ENCODE measurements around the gene MARCHF10. TPM values are rescaled to one million over a fixed set of nuclear protein-coding genes. Genes with fewer than 3 reads are reported as not detected.
"Not testable (repeated sequence)": the region's sequence is repeated elsewhere in the genome, so short reads cannot be mapped to it uniquely, and the experiment has no call there.

Gene MARCHF10
- total RNA-seq, 3 donors from 2014 or later, result under 0.01 to 0.16 TPM; not detected in 1

DNA sequence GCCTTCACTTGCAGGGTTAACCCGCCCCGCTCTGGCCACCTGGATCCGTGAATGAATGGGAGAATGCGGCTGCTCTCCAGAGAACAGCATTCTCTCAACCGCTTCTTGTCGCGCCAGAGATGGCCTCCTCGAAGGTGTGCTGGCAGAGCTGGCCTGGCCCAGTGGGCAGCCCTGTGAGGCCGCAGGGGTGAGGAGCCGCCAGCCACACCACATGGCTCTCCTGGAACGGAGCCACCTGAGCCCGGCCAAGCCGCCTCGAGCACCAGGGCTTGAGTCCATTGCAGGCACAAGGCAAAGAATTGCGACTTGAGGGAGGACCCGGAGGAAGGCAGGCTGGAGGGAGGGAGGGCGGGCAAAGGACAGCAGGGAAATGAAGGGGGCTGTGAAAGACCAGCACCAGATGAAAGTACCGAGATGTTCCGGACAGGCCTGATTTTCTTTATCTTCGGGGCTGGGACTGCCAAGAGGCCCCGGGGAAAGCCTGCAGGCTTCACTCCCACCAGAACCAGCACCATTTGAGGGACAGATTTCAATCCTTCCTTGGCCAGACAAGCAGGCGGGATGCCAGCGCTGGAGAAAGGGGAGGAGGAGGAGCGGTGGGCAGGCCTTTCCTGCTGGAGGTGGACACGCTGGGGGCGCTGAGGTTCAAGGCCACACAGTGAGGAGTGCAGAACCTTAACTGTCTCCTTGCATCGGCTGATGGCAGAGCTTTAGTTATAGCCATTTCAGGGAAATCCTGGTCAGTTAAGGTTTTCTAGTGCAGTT lies 111.2 kb downstream of the MARCHF10 start:
- no peaks in the 10 kb centered on the region for H3K4me1 ChIP-seq
- no peaks in the 10 kb centered on the region for H3K27me3 ChIP-seq
- H3K9me3 ChIP-seq, result no peaks in the 10 kb centered on the region
- peak overlapping the region in 1 of 3 donors; percentile 37 for H3K4me3 ChIP-seq
- intact Hi-C loops (cut with DNase I; ENCODE audit: low total_unique reads), result loop anchor here (5.0 kb wide), 1 partner anchor 710 kb away; no protein-coding TSS in a partner anchor
- TF ChIP-seq POLR2A (IDR thresholded peaks at IDR 0.05), result no peak
- no peak for TF ChIP-seq POLR2AphosphoS5 (IDR thresholded peaks at IDR 0.05)
- TF ChIP-seq, protein P1, sequence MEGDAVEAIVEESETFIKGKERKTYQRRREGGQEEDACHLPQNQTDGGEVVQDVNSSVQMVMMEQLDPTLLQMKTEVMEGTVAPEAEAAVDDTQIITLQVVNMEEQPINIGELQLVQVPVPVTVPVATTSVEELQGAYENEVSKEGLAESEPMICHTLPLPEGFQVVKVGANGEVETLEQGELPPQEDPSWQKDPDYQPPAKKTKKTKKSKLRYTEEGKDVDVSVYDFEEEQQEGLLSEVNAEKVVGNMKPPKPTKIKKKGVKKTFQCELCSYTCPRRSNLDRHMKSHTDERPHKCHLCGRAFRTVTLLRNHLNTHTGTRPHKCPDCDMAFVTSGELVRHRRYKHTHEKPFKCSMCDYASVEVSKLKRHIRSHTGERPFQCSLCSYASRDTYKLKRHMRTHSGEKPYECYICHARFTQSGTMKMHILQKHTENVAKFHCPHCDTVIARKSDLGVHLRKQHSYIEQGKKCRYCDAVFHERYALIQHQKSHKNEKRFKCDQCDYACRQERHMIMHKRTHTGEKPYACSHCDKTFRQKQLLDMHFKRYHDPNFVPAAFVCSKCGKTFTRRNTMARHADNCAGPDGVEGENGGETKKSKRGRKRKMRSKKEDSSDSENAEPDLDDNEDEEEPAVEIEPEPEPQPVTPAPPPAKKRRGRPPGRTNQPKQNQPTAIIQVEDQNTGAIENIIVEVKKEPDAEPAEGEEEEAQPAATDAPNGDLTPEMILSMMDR (IDR thresholded peaks at IDR 0.05), result no peak
- peak overlapping the region in 1 of 2 donors; percentile 25 for H3K27ac ChIP-seq
- no peaks in the 10 kb centered on the region for H3K36me3 ChIP-seq
- no peak for DNase-seq (ENCODE audit: low spot score in 2 of 2)

DNA sequence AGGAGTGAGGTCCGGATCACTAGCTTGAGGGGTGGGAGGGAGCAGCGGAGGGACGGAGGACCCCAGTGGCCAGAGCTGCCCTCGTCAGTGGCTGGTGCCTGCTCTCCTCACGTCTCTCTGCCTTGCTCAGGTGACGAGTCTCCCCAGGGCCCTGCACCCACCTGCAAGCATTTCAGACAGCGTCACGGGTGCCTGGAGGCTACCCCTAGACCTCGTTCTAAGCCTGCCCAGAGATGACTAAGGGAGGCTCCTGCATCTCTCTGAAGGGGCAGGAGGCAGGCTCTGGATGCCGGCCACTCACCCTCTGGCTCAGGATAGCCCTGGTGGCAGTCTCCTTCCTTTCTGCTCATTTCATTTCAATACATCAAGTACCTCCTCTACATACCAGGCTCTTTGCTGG lies 111.9 kb downstream of the MARCHF10 start:
- H3K4me3 ChIP-seq, result no peak overlapping the region
- intact Hi-C loops (cut with DNase I; ENCODE audit: low total_unique reads), result loop anchor here (5.0 kb wide), 1 partner anchor 711 kb away; no protein-coding TSS in a partner anchor

DNA sequence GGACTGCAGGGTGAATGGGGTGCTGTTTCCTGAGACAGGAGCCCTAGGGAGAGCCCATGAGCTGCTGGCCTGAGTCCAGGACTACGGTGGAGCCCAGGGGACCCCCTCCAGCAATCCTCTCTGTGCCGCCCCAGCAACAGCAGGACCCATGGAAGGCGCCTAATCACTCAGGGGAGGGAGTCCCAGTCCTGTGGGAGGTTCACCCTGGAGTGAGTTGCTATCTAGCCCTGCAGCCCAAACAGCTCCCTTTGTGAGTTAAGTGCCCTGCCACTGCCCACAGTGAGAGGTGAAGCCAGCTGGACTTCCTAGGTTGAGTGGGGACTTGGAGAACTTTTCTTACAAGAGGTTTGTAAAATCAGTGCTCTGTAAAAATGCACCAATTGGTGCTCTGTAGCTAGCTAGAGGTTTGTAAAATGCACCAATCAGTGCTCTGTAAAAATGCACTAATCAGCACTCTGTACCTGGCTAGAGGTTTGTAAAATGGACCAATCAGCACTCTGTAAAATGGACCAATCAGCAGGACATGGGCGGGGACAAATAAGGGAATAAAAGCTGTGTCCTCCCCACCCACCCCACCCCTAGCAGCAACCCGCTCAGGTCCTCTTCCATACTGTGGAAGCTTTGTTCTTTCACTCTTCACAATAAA lies 112.9 kb downstream of the MARCHF10 start:
- not testable (repeated sequence) for H3K4me1 ChIP-seq; H3K27me3 ChIP-seq; H3K36me3 ChIP-seq; H3K9me3 ChIP-seq; DNase-seq (ENCODE audit: low spot score in 2 of 2)
- intact Hi-C loops (cut with DNase I; ENCODE audit: low total_unique reads), result loop anchor here (5.0 kb wide), 1 partner anchor 712 kb away; no protein-coding TSS in a partner anchor
- Histone ChIP-seq H3K27ac (peak overlapping the region; percentile 7 to 82), H3K4me3 (peak overlapping the region in 1 of 3 donors; percentile 28)

More for the DNA sequence above, 111.9 kb downstream of the MARCHF10 start:
- Histone ChIP-seq H3K4me1 (no peaks in the 10 kb centered on the region), H3K27me3 (no peaks in the 10 kb centered on the region), H3K27ac (peak overlapping the region in 1 of 2 donors; percentile 25), H3K36me3 (no peaks in the 10 kb centered on the region), H3K9me3 (no peaks in the 10 kb centered on the region)
- DNase-seq (ENCODE audit: low spot score in 2 of 2), result no peak
- TF ChIP-seq POLR2A (IDR thresholded peaks at IDR 0.05), result no peak
- no peak for TF ChIP-seq POLR2AphosphoS5 (IDR thresholded peaks at IDR 0.05)
- TF ChIP-seq, protein P1 (IDR thresholded peaks at IDR 0.05), result no peak

DNA sequence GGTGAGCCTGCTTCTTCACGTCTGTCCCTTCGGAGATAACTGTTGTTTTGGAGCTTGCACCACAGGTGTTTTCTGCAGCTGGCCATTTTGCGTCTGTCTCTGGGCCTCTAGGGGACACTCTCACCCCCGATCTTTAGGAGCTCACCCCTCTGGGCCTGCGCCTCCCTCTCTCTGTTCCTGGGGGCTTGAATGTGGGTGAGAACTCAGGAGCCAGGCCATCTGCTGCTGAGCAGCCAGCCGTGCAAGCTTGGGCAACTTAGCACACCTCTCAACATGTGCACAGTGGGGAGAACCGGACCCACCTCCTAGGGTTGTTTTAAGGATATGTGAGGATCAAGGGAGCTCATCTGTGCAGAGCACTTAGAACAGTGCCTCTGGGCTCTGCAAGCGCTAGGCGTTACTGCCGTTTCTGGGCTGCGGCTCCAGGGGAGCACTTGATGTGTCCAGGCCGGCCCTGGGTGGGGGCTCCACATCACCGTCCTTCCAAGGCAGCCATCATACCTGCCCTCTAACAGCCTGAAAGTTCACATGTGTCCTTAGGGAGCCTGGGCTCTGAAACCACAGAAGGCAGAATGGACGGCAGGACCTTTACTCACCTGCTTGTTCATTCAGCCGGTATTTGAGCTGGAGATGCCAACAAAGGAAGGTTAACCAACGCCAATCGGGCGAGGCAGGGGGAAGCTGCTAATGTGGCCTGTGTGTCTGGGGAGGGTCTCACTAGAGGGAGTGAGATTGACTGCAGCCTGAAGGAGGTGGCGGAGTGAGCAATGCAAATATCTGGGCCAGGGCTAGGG lies 114.3 kb downstream of the MARCHF10 start:
- intact Hi-C loops (cut with DNase I; ENCODE audit: low total_unique reads), result no loop called here
- Histone ChIP-seq H3K4me3 (no peak overlapping the region), H3K27me3 (no peaks in the 10 kb centered on the region), H3K27ac (peak overlapping the region; percentile 10 to 82), H3K9me3 (no peaks in the 10 kb centered on the region), H3K4me1 (no peaks in the 10 kb centered on the region), H3K36me3 (no peaks in the 10 kb centered on the region)
- DNase-seq (ENCODE audit: low spot score in 2 of 2), result no peak
- TF ChIP-seq, protein P1 (IDR thresholded peaks at IDR 0.05), result no peak
- no peak for TF ChIP-seq POLR2AphosphoS5 (IDR thresholded peaks at IDR 0.05)
- no peak for TF ChIP-seq POLR2A (IDR thresholded peaks at IDR 0.05)

DNA sequence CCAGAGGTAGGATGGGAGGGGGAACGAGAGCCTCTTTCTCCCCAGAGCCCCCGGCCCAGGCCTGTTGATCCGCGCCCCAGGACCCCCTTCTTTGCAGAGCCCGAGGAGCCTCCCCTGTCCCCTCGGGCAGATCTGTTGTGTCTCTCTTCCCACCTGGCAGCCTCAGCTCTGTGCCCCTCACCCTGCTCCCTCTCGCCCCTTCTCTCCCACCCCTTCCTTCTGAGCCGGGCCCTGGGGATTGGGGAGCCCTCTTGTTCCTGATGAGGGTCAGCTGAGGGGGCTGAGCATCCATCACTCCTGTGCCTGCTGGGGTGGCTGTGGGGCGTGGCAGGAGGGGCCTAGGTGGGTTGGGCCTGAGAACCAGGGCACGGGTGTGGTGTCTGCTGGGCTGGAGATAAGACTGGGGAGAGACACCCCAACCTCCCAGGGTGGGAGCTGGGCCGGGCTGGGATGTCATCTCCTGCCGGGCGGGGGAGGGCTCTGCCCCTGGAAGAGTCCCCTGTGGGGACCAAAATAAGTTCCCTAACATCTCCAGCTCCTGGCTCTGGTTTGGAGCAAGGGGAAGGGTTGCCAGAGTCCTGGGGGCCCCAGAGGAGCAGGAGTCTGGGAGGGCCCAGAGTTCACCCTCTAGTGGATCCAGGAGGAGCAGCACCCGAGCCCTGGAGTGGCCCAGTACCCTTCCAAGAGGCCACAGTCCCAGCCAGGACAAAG lies 115.2 kb downstream of the MARCHF10 start:
- H3K36me3 ChIP-seq, result no peaks in the 10 kb centered on the region
- H3K27ac ChIP-seq, result peak overlapping the region in 1 of 2 donors; percentile 66
- DNase-seq (ENCODE audit: low spot score in 2 of 2), result no peak
- intact Hi-C loops (cut with DNase I; ENCODE audit: low total_unique reads), result no loop called here
- TF ChIP-seq, protein P1 (IDR thresholded peaks at IDR 0.05), result no peak
- no peak for TF ChIP-seq POLR2AphosphoS5 (IDR thresholded peaks at IDR 0.05)
- no peak for TF ChIP-seq POLR2A (IDR thresholded peaks at IDR 0.05)
- H3K27me3 ChIP-seq, result no peaks in the 10 kb centered on the region
- H3K4me1 ChIP-seq, result no peaks in the 10 kb centered on the region
- no peaks in the 10 kb centered on the region for H3K9me3 ChIP-seq
- H3K4me3 ChIP-seq, result no peak overlapping the region

All from breast epithelium (tissue), 4 donors.